Caco-2 (cell line): ENCODE data around the gene KIAA2012. TPM values are rescaled to one million over a fixed set of nuclear protein-coding genes. Genes with fewer than 3 reads are reported as not detected.

ENCODE experiments used
- BruUV-seq: library from RNA; stranded (reverse); fragments of 400-500 nt; replicated peaks from 2 replicates; lab custom pipeline; 2021; lab: Mats Ljungman, UMichigan
- CTCF ChIA-PET: fragments of 300-600 bp; sonication (Branson Sonifier 250); formaldehyde crosslinking; loops from one replicate; lab custom pipeline; 2022; ENCODE audit warnings: antibody characterized with exemption; lab: Charles Lee
- POLR2A ChIA-PET: fragments of 300-600 bp; sonication (Branson Sonifier 250); formaldehyde crosslinking; loops from one replicate; lab custom pipeline; 2022; ENCODE audit warnings: antibody characterized with exemption; lab: Charles Lee
- DNase-seq, 2 experiments: peaks; one replicate each; pipeline versions ENCODE4 v3.0.0 to v3.0.0-alpha.2; 2020 to 2022
- H3K27me3 ChIP-seq: replicated peaks from 2 replicates; pipeline ENCODE4 v1.6.0; 2011; ENCODE audit warnings: low read length; ENCODE audit not compliant: control insufficient read depth, insufficient read depth
- H3K36me3 ChIP-seq: 2 replicates; pipeline ENCODE4 v1.5.1; 2011; ENCODE audit warnings: low read length; ENCODE audit not compliant: control insufficient read depth, insufficient read depth
- H3K4me1 ChIP-seq: fragments of 250-450 bp; sonication (Bioruptor Pico); 2 replicates; pipeline ENCODE4 v1.5.1; 2020; ENCODE audit warnings: mild to moderate bottlenecking
- H3K4me3 ChIP-seq: 2 replicates; pipeline ENCODE4 v1.5.1; 2011; ENCODE audit warnings: low read depth, mild to moderate bottlenecking, control low read depth, low read length
- H3K9me3 ChIP-seq: fragments of 250-450 bp; sonication (Bioruptor Pico); 2 replicates; pipeline ENCODE4 v1.5.1; 2020; ENCODE audit warnings: mild to moderate bottlenecking, moderate library complexity
- H3K27ac Mint-ChIP-seq: one replicate; pipeline ENCODE4 v1.8.0; 2022; ENCODE audit warnings: mixed read lengths; ENCODE audit not compliant: unreplicated experiment
- H3K27me3 Mint-ChIP-seq: one replicate; pipeline ENCODE4 v1.8.0; 2022; ENCODE audit warnings: mixed read lengths; ENCODE audit not compliant: insufficient read depth, unreplicated experiment
- H3K36me3 Mint-ChIP-seq: one replicate; pipeline ENCODE4 v1.8.0; 2022; ENCODE audit warnings: mild to moderate bottlenecking, mixed read lengths; ENCODE audit not compliant: insufficient read depth, unreplicated experiment
- H3K4me1 Mint-ChIP-seq: one replicate; pipeline ENCODE4 v1.8.0; 2022; ENCODE audit warnings: low read depth, mixed read lengths; ENCODE audit not compliant: unreplicated experiment
- H3K4me3 Mint-ChIP-seq: one replicate; pipeline ENCODE4 v1.8.0; 2022; ENCODE audit warnings: mild to moderate bottlenecking, moderate library complexity, mixed read lengths; ENCODE audit not compliant: unreplicated experiment
- H3K9me3 Mint-ChIP-seq: one replicate; pipeline ENCODE4 v1.8.0; 2022; ENCODE audit warnings: mixed read lengths; ENCODE audit not compliant: unreplicated experiment
- intact Hi-C: fragments of 100-400 bp; cut with micrococcal nuclease; formaldehyde crosslinking; loops from one replicate; pipeline ENCODE4 v1.10.0; 2022; ENCODE audit not compliant: unreplicated experiment
- total RNA-seq: library from RNA; stranded (reverse); gene quantifications from 2 replicates; pipeline ENCODE4 v1.2.3, GENCODE V29; 2022
- TF ChIP-seq, protein P1 (sequence below), 2 experiments: fragments of 200-600 bp in 1 of 2; IDR thresholded peaks; 1 replicate in 1 of 2; 2 replicates in 1 of 2; pipeline versions ENCODE4 v1.5.1 to v1.8.0; 2011 to 2022; ENCODE audit warnings: antibody characterized with exemption in 1 of 2, control low read depth in 1 of 2, inconsistent platforms in 1 of 2, low read depth in 1 of 2, low read length in 1 of 2, mild to moderate bottlenecking in 1 of 2, moderate library complexity in 1 of 2; ENCODE audit not compliant: insufficient read depth in 1 of 2, severe bottlenecking in 1 of 2, unreplicated experiment in 1 of 2

KIAA2012 gene
- total RNA-seq, 1 experiment from 2014 or later = 0.27 TPM

DNA sequence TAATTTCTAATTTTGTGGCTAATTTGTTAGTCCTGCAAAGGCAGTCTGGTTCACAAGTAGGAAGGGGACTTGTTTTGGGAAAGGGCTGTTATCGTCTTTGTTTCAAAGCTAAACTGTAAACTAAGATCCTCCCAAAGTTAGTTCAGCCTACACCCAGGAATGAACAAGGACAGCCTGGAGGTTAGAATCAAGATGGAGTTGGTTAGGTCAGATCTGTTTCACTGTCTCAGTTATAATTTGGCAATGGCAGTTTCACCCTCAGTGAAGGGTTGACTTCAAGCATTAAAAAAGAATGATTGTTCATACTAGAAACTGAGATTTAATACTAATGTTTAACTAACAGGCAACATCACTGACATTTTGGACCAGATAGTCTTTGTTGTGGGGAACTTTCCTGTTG lies 69.5 kb downstream of the KIAA2012 start:
- CTCF ChIA-PET = no interaction called here

DNA sequence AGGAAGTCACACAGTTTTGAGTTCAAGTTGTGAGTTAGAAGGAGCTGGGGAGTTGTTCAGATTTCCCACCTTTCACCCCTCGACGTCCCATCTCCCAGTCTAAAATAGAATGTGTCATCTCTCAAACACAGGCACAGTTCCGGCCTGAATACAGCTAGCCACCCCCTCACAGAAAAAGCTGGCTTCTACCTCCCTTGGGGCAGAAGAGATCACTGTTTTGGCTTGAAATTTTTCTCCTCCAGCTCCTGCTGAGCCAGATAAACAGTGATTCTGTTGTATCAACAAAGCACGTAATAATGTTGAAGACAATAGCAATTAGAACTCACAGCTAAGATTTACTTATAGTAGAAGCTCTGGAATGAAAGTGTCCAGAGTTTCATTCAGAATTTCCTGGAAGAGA lies 74.7 kb downstream of the KIAA2012 start:
- no peak overlapping the region for H3K27ac Mint-ChIP-seq

More for the DNA sequence above, 69.5 kb downstream of the KIAA2012 start:
- Histone ChIP-seq H3K36me3 (no peaks in the 10 kb centered on the region), H3K27me3 (no peaks in the 10 kb centered on the region), H3K9me3 (no peaks in the 10 kb centered on the region), H3K4me1 (peaks cover 3% of the 10 kb centered on the region; the same call in 1 of the 2 replicates), H3K4me3 (no peak overlapping the region)
- Mint-ChIP-seq H3K4me1 (peaks cover 20% of the 10 kb centered on the region), H3K4me3 (no peak overlapping the region), H3K36me3 (no peaks in the 10 kb centered on the region), H3K27ac (no peak overlapping the region), H3K27me3 (no peaks in the 10 kb centered on the region), H3K9me3 (no peaks in the 10 kb centered on the region)
- DNase-seq = no peak
- intact Hi-C loops = no loop called here
- BruUV-seq = no TSS peak
- TF ChIP-seq, protein P1, sequence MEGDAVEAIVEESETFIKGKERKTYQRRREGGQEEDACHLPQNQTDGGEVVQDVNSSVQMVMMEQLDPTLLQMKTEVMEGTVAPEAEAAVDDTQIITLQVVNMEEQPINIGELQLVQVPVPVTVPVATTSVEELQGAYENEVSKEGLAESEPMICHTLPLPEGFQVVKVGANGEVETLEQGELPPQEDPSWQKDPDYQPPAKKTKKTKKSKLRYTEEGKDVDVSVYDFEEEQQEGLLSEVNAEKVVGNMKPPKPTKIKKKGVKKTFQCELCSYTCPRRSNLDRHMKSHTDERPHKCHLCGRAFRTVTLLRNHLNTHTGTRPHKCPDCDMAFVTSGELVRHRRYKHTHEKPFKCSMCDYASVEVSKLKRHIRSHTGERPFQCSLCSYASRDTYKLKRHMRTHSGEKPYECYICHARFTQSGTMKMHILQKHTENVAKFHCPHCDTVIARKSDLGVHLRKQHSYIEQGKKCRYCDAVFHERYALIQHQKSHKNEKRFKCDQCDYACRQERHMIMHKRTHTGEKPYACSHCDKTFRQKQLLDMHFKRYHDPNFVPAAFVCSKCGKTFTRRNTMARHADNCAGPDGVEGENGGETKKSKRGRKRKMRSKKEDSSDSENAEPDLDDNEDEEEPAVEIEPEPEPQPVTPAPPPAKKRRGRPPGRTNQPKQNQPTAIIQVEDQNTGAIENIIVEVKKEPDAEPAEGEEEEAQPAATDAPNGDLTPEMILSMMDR (IDR thresholded peaks at IDR 0.05; ENCODE audit: insufficient read depth in 1 of 2, low read depth in 1 of 2, low read length in 1 of 2, severe bottlenecking in 1 of 2, unreplicated experiment in 1 of 2) = no peak
- POLR2A ChIA-PET = no interaction called here

DNA sequence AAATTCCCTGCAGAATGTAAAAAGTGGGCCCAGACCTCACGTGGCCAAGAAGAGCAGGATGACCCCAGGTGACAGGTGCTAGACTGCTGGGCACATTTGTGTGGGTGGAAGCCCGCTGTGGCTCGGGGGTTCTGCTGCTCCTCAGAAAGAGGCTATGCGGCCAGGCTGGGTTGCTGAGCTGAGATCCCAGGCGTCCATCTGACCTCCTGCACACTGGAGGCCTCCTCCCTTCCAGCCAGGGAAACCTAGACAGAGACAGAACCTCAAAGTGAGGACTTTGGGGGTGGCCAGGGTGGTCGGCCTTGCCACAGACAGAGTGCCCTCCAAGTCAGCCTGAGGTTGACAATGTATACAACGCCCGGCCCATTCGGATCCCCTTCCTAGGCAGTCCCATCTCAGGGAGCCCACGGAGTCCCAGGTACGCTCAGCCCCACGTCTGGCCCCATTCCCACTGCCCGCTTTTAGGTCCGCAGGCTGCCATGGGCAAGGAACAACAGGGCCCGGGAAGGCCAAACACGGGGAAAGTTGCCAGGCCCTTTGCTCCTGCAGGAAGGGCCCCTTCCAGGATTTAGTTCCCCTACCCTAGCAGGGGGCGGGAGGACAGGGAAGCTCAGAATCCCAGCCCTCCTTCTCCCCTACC lies 75.6 kb downstream of the KIAA2012 start:
- Mint-ChIP-seq H3K27ac (no peak overlapping the region), H3K27me3 (no peaks in the 10 kb centered on the region), H3K36me3 (no peaks in the 10 kb centered on the region), H3K9me3 (no peaks in the 10 kb centered on the region), H3K4me3 (no peak overlapping the region), H3K4me1 (peaks cover 7% of the 10 kb centered on the region)
- peaks cover 3% of the 10 kb centered on the region; the same call in 1 of the 2 replicates for H3K4me1 ChIP-seq
- TF ChIP-seq, protein P1 (IDR thresholded peaks at IDR 0.05; ENCODE audit: insufficient read depth in 1 of 2, low read depth in 1 of 2, low read length in 1 of 2, severe bottlenecking in 1 of 2, unreplicated experiment in 1 of 2) = no peak
- intact Hi-C loops = no loop called here
- ChIA-PET CTCF (interaction anchor here (0.9 kb wide), 1 partner anchor 76 kb away, joined by 3 read pairs; no protein-coding TSS in a partner anchor), POLR2A (no interaction called here)
- no TSS peak for BruUV-seq
- H3K4me3 ChIP-seq = no peak overlapping the region
- no peak for DNase-seq
- H3K27me3 ChIP-seq = no peaks in the 10 kb centered on the region
- H3K36me3 ChIP-seq = no peaks in the 10 kb centered on the region
- no peaks in the 10 kb centered on the region for H3K9me3 ChIP-seq

More for the DNA sequence above, 74.7 kb downstream of the KIAA2012 start:
- DNase-seq = no peak
- Histone ChIP-seq H3K9me3 (no peaks in the 10 kb centered on the region), H3K4me3 (no peak overlapping the region), H3K4me1 (peaks cover 3% of the 10 kb centered on the region; the same call in 1 of the 2 replicates), H3K36me3 (no peaks in the 10 kb centered on the region), H3K27me3 (no peaks in the 10 kb centered on the region)
- no peaks in the 10 kb centered on the region for H3K9me3 Mint-ChIP-seq
- POLR2A ChIA-PET = no interaction called here
- TF ChIP-seq, protein P1 (IDR thresholded peaks at IDR 0.05; ENCODE audit: insufficient read depth in 1 of 2, low read depth in 1 of 2, low read length in 1 of 2, severe bottlenecking in 1 of 2, unreplicated experiment in 1 of 2) = no peak
- no peak overlapping the region for H3K4me3 Mint-ChIP-seq
- H3K36me3 Mint-ChIP-seq = no peaks in the 10 kb centered on the region
- H3K27me3 Mint-ChIP-seq = no peaks in the 10 kb centered on the region
- BruUV-seq = no TSS peak
- peaks cover 7% of the 10 kb centered on the region for H3K4me1 Mint-ChIP-seq
- intact Hi-C loops = no loop called here
- CTCF ChIA-PET = no interaction called here
